H1 (cell line): ENCODE measurements around the gene LRRC74A. TPM values are rescaled to one million over a fixed set of nuclear protein-coding genes. Genes with fewer than 3 reads are reported as not detected.

ENCODE experiments used
- CHD7 ChIP-seq: fragments of 300-600 bp; sonication (generic); IDR thresholded peaks from 2 replicates; pipeline ENCODE4 v1.7.1; 2012; ENCODE audit warnings: low read length, moderate library complexity, mild to moderate bottlenecking, inconsistent platforms; ENCODE audit not compliant: insufficient replicate concordance
- EP300 ChIP-seq, 2 experiments: IDR thresholded peaks; 1 replicate in 1 of 2; 2 replicates in 1 of 2; pipeline ENCODE4 v1.6.1; 2011 to 2012; ENCODE audit warnings: low read depth in 2 of 2, low read length in 2 of 2, mild to moderate bottlenecking in 2 of 2, borderline replicate concordance in 1 of 2, inconsistent platforms in 1 of 2, moderate library complexity in 1 of 2
- KDM1A ChIP-seq: fragments of 200-600, 300-600 bp; sonication (generic); IDR thresholded peaks from 2 replicates; pipeline ENCODE4 v1.7.1; 2016; ENCODE audit warnings: mild to moderate bottlenecking, low read length, borderline replicate concordance
- ZNF274 ChIP-seq: IDR thresholded peaks from 2 replicates; pipeline ENCODE4 v1.7.0; 2012; ENCODE audit warnings: low read length, borderline replicate concordance; ENCODE audit errors: extremely low read depth
- polyA plus RNA-seq, 7 experiments: library from polyadenylated mRNA; depleted of rRNA in 3 of 7; stranded (reverse) in 5 of 7; unstranded in 2 of 7; fragments of >200 nt in 5 of 7; fragments of 200-250 nt in 2 of 7; gene quantifications; 1 replicate in 5 of 7; 2 replicates in 1 of 7; 4 replicates in 1 of 7; pipeline versions ENCODE4 v1.2.1 to v1.2.3, GENCODE V29; 2011 to 2013; ENCODE audit warnings: missing spikeins in 2 of 7, mixed read lengths in 2 of 7
- total RNA-seq: library from RNA; stranded (reverse); fragmentation: NEBNext Ultra II Directional; extraction: Animal tissue kit (Norgen Biotek cat#: 25700); gene quantifications from 2 replicates; pipeline ENCODE4 v1.2.1, GENCODE V29; 2021

The LRRC74A gene
- total and polyA plus RNA-seq, 2 of the 8 experiments (the other 6 are each of a cell fraction or from before 2014, with no cell fraction given) = not detected

- TF ChIP-seq CHD7 (no peak), KDM1A (no peak), EP300 (IDR thresholded peaks at IDR 0.05; ENCODE audit: borderline replicate concordance in 1 of 2, low read depth in 2 of 2, low read length in 2 of 2) (no peak), ZNF274 (no peak)
Observed at GRCh38 chr14:76780875-76781647, 45.1 kb upstream of the LRRC74A start (continued).
